Spleen (tissue), 7 donors: Measurements from ENCODE around the gene UXT.
A peak's percentile ranks its signal among the peaks of the same experiment; 100 is the strongest.

ENCODE experiments used
- CTCF ChIP-seq, 11 experiments: fragments of 200-600 bp in 7 of 11; fragments of 450-650 bp in 4 of 11; sonication (generic) in 4 of 11; IDR thresholded peaks in 8 of 11; conservative IDR thresholded peaks in 3 of 11; 1 replicate in 7 of 11; 2 replicates in 4 of 11; pipeline versions ENCODE4 v1.4.0 to v1.8.0; 2016 to 2021; ENCODE audit warnings: antibody characterized with exemption in 11 of 11, inconsistent platforms in 4 of 11, mild to moderate bottlenecking in 1 of 11
- POLR2A ChIP-seq, 3 donors: fragments of 450-650 bp; IDR thresholded peaks; one replicate each; pipeline ENCODE4 v1.5.1; 2017; ENCODE audit warnings: antibody characterized with exemption in 3 of 3, mild to moderate bottlenecking in 1 of 3
- POLR2AphosphoS5 ChIP-seq, 3 donors: sonication (generic); formaldehyde crosslinking; IDR thresholded peaks; one replicate each; pipeline ENCODE4 v1.5.1; 2017; ENCODE audit warnings: antibody characterized with exemption in 3 of 3
- donor health status: DM: no; HTN: no; CAD: no; lungs with moderate emphysema.
- donor health status: DM: no; HTN: no; CAD: no.
- donor health status: DM: no; HTN: no; CAD: no.

- peak in 1 of 3 donors; percentile 14 for TF ChIP-seq POLR2A (IDR thresholded peaks at IDR 0.05)
- TF ChIP-seq CTCF (IDR thresholded peaks at IDR 0.05 in 8 of 11, conservative IDR thresholded peaks at IDR 0.05 in 3 of 11): peak in 3 of 11 experiments; percentile 13 to 41 (median 16)
- peak; percentile 65 to 88 (median 81) for TF ChIP-seq POLR2AphosphoS5 (IDR thresholded peaks at IDR 0.05)
Measured at GRCh38 chrX:47650164-47651042, 8.6 kb downstream of the UXT start, which contains the start of gene ELK1.
